Muscle layer of duodenum (tissue), 2 donors: ENCODE measurements around the gene RPH3AL.

Source experiments
- H3K27ac ChIP-seq: one replicate; pipeline ENCODE4 v1.7.0; 2013; ENCODE audit warnings: mild to moderate bottlenecking, low read length
- H3K27me3 ChIP-seq: one replicate; pipeline ENCODE4 v1.7.0; 2013; ENCODE audit warnings: low read depth, mild to moderate bottlenecking, control low read depth, low read length
- H3K36me3 ChIP-seq, 2 donors: one replicate each; pipeline ENCODE4 v1.7.0; 2013; ENCODE audit warnings: low read length in 2 of 2, control low read depth in 1 of 2, mild to moderate bottlenecking in 1 of 2; ENCODE audit not compliant: insufficient read depth in 2 of 2, control insufficient read depth in 1 of 2
- H3K4me1 ChIP-seq, 2 donors: one replicate each; pipeline ENCODE4 v1.7.0; 2013; ENCODE audit warnings: low read length in 2 of 2, mild to moderate bottlenecking in 2 of 2, control low read depth in 1 of 2, moderate library complexity in 1 of 2; ENCODE audit not compliant: insufficient read depth in 2 of 2, control insufficient read depth in 1 of 2
- H3K4me3 ChIP-seq, 2 donors: one replicate each; pipeline ENCODE4 v1.7.0; 2013; ENCODE audit warnings: low read length in 2 of 2, low read depth in 1 of 2, mild to moderate bottlenecking in 1 of 2
- H3K9me3 ChIP-seq, 2 donors: one replicate each; pipeline ENCODE4 v1.7.0; 2013; ENCODE audit warnings: low read length in 2 of 2, control low read depth in 1 of 2, mild to moderate bottlenecking in 1 of 2; ENCODE audit not compliant: control insufficient read depth in 1 of 2
- donor health status: healthy.

RPH3AL gene

DNA sequence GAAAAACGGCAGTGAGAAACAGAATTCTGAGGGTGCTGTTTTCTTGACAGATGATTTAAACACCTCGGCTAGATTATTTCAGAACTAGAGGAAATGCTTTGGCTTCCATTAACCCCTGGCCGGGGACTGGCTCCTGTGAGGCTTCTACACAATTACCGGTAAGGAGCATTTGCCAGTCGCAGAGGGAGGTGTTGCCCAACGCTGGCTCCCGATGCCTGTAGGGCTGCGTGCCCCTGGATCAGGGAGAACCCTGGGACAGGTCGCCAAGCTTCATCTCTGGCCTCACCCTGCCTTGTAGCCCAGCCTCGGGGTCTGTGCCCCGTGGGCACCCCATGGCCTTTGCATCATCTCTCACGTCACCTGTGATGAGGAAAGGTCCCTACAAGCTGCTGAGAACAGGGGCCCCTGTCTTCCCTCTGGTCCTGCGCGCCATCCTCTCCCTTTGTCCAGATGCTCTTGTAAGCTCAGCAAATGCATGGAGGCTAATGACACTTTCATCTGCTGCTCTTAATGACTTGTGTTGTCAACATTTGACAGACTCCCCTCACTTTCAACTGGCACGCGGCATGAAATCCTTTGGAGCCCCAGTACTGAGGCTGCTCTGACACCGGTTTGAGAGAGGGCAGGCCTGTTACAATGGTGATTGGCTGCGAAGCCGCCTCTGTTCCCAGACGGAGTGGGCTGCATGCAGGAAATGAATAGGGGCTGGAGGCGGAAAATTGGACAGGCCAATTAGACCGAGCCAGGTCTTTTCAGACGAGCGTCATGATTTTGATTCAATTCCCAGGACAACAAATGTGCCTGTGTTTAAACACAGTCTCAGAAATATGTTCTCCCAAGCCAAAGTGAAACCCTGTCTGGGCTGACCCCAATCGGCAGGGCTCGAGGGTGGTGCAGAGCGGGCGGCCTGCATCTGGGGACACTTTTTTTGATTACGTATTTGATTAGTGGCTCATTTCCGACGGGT, 85.6 kb downstream of the RPH3AL start:
- peak overlapping the region; percentile 27 for H3K27ac ChIP-seq
- H3K4me3 ChIP-seq, result no peak overlapping the region
- no peaks in the 10 kb centered on the region for H3K9me3 ChIP-seq
- peaks cover 0 to 3% of the 10 kb centered on the region in 2 donors for H3K36me3 ChIP-seq
- H3K27me3 ChIP-seq, result no peaks in the 10 kb centered on the region
- peaks cover 0 to 8% of the 10 kb centered on the region in 2 donors for H3K4me1 ChIP-seq

DNA sequence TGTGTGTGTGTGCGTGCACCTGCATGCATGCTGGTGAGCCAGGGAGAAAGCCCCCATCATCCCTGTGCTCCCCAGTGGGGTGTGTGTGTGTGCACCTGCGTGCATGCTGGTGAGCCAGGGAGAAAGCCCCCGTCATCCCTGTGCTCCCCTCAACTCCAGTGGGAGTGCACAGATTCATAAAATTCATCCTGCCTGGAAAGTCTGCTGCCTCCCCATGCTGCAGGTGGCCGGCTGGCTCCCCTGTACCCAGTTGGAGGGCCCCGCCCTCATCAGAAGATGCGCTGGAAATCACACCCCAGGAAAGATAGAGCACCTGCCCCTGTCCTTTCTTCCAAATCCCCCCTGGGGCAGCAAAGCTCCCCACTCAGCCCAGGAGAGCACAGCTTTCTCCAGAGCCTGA, 86.4 kb downstream of the RPH3AL start:
- Histone ChIP-seq H3K4me1 (peaks cover 0 to 8% of the 10 kb centered on the region in 2 donors), H3K36me3 (peaks cover 0 to 3% of the 10 kb centered on the region in 2 donors), H3K9me3 (no peaks in the 10 kb centered on the region), H3K27ac (peak overlapping the region; percentile 27), H3K27me3 (no peaks in the 10 kb centered on the region), H3K4me3 (no peak overlapping the region)

DNA sequence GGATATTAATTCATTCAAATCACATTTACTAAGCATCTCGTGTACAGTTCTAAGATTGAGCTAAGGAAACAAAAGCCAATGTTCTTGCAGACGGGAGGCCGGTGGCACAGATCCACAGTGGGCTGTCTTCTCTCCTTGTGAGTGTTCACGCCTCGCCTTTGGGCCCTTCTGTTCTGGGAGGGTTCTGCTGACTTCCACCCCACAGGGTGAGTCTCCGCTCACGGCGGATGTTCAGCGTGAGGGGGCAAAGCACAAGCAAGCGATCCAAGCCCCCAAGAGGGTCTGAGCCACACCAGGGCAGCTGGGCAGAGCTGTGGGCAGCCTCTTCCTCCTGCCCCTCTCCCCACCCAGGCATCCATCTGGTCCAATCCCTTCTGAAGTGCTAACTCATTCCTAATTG, 86.9 kb downstream of the RPH3AL start:
- Histone ChIP-seq H3K9me3 (no peaks in the 10 kb centered on the region), H3K4me1 (peaks cover 0 to 8% of the 10 kb centered on the region in 2 donors), H3K27ac (no peak overlapping the region), H3K4me3 (no peak overlapping the region), H3K27me3 (no peaks in the 10 kb centered on the region), H3K36me3 (peaks cover 0 to 3% of the 10 kb centered on the region in 2 donors)

DNA sequence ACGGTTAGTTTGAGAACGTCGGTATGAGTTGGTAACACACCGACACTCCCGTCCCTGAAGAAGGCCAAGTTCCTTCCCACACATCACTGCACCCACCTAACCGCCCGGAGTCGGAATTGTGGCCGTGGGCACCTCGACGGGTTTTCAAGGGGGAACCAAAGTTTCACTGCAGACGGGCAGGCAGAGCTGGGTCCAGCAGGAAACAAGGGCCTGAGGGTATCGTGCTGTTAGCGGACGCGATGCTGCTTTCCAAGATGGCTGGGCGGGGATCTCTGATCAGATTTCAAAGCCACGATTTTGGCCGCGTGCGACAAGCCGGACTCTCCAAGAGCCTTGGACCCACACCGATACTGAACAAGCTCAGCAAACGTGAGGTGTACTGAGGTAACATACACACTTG, 88.8 kb downstream of the RPH3AL start:
- H3K4me1 ChIP-seq, result peaks cover 0 to 8% of the 10 kb centered on the region in 2 donors

DNA sequence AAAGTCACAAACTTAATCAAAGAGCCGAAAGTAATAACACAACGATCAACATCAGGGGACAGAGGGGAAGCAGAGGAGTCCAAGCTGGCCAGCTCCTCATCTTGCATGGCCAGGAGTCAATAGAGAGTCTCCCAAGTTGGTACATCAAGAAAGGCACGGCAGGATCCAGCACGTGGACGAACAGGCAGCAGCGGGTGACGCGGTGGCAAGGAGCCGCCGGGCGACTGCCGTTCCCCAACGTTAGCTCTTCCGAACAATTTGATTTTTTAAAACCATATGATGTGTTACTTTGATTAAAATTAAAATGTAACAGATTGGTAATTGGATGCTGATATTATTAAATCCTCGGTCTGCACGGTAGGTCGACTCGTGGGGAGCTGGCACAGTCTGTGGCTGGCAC, 89.3 kb downstream of the RPH3AL start:
- Histone ChIP-seq H3K27me3 (no peaks in the 10 kb centered on the region), H3K36me3 (peaks cover 0 to 3% of the 10 kb centered on the region in 2 donors), H3K9me3 (no peaks in the 10 kb centered on the region), H3K4me1 (peaks cover 0 to 8% of the 10 kb centered on the region in 2 donors), H3K4me3 (no peak overlapping the region), H3K27ac (no peak overlapping the region)

More for the DNA sequence above, 88.8 kb downstream of the RPH3AL start:
- Histone ChIP-seq H3K27ac (no peak overlapping the region), H3K9me3 (no peaks in the 10 kb centered on the region), H3K36me3 (peaks cover 0 to 3% of the 10 kb centered on the region in 2 donors), H3K4me3 (no peak overlapping the region), H3K27me3 (no peaks in the 10 kb centered on the region)

DNA sequence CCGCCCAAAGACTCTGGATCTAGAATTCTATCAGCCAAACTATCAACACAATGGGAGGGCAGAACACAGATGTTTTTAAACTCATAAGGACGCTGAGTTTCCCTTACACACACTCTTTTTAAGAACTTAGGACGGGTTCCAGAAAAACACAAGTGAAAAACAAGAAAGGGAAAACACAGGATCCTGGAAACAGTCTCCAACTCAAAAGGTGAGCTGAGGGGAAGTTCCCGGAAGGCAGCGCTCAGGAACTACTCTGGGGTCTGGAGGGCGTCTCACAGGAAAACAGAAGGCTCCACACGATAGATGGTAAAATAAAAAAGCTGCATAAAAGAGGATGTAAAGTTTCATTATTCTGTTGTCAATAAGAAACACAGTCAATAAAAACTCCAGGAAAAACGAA, 91.0 kb downstream of the RPH3AL start:
- H3K27me3 ChIP-seq, result no peaks in the 10 kb centered on the region
- peaks cover 0 to 3% of the 10 kb centered on the region in 2 donors for H3K36me3 ChIP-seq
- H3K4me3 ChIP-seq, result no peak overlapping the region
- H3K9me3 ChIP-seq, result no peaks in the 10 kb centered on the region
- peaks cover 0 to 8% of the 10 kb centered on the region in 2 donors for H3K4me1 ChIP-seq
- H3K27ac ChIP-seq, result no peak overlapping the region

DNA sequence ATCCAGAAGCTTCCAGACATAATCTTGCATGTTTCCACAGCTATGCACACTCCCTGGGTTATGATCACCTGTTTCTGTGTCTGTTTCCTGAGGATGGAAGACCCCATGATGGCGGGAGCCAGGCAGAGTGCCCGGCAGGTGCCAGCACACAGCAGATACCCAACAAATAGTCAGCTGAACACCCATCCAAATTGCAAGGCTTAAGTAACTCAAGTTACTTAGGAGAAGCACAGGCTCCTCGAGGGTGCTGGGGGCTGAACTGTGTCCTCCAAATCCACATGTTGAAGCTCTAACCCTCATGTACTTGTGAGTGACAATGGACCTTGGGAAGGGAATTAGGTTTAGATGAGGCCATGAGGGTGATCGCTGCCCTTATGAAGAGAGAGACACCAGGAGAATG, 91.7 kb downstream of the RPH3AL start:
- no peaks in the 10 kb centered on the region for H3K9me3 ChIP-seq
- no peaks in the 10 kb centered on the region for H3K27me3 ChIP-seq
- peaks cover 0 to 3% of the 10 kb centered on the region in 2 donors for H3K36me3 ChIP-seq
- peaks cover 0 to 2% of the 10 kb centered on the region in 2 donors for H3K4me1 ChIP-seq
- no peak overlapping the region for H3K4me3 ChIP-seq
- H3K27ac ChIP-seq, result no peak overlapping the region

DNA sequence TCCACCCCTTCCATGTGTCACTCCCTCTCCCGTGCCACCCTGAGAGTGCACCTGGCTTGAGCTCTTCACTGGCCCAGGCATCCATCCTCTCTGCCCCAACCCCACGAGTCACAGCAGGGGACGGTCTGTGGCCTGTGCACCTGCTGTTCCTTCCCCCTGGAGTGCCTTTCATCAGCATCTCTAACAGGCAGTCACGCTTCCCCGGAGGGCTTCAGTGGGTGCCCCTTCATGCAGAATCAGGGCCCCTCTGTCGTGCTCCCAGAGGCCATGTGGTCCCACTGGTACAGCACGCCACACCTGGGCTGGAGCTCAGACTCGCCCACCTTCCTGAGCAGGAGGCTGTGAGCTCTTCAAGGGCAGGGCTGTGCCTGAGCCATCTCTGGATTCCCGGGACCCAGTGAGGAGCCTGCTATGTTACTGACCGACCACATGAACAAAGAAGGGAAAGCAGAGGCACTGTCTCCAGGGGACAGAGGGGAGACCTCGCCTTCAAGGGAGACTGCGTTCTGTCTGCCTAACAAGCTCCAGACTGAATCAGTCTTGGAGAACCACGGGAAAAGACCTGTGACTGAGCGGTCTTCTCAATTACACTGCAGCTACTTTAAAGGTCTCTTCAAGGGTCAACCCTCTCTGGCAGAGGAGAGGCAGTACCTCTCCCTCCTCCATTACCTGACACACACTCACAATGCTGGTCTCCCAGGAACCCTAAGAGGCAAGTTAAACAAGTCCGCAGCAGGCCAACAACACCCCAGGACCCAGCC, 92.4 kb downstream of the RPH3AL start:
- Histone ChIP-seq H3K9me3 (no peaks in the 10 kb centered on the region), H3K27ac (no peak overlapping the region), H3K36me3 (peaks cover 0 to 3% of the 10 kb centered on the region in 2 donors), H3K27me3 (no peaks in the 10 kb centered on the region), H3K4me1 (no peaks in the 10 kb centered on the region), H3K4me3 (no peak overlapping the region)

DNA sequence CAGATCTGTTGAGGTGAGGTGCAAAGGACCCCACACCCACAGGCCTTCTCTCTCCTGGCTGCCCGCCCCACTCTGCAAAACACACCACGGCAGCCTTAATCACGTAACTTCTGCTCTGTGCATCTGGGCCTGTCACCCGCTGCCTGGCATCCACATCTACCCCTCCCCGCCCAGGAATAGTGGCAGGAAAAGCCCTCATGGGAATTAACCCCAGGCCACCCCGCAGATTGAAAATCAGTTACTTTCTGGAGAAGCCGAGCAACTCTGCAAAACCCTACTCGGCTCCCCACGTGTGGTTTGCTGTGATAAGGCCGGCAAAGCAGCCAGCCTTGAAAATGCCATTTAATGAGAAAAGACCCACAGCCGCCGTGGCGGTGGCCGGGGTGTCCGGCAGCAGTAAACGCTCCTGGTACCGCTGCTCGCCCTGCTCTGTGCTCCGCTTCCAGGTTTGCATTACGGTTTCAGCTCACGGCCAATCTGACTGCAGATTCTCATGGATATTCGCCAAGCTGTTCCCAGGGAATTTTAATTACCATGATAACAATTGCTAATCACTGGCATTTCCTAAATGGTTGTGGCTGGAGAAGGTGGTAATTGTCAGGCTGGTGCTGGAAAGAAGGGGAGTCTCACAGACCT, 93.1 kb downstream of the RPH3AL start:
- Histone ChIP-seq H3K9me3 (no peaks in the 10 kb centered on the region), H3K4me3 (no peak overlapping the region), H3K4me1 (no peaks in the 10 kb centered on the region), H3K27ac (no peak overlapping the region), H3K27me3 (no peaks in the 10 kb centered on the region), H3K36me3 (peaks cover 0 to 3% of the 10 kb centered on the region in 2 donors)

DNA sequence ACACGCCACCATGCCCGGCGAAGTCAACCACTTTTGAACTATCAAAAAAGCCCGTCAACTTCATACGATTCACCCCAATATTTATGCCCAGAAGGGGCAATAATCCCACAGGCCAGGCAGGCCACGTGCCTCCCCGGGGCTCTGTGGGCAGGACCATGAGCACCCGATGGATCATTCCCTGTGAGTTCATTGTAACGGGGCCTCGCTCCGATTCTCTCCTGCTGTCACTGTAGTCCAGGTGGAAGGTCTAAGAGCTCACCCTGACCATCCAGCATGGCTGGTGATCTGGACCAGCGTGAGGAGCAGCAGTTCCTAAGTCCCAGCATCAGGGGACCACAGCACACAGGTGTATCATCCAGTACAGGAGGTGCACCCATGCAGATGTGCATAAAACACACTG, 93.7 kb downstream of the RPH3AL start:
- no peaks in the 10 kb centered on the region for H3K27me3 ChIP-seq
- no peaks in the 10 kb centered on the region for H3K4me1 ChIP-seq
- H3K9me3 ChIP-seq, result no peaks in the 10 kb centered on the region
- peaks cover 0 to 2% of the 10 kb centered on the region in 2 donors for H3K36me3 ChIP-seq
- no peak overlapping the region for H3K4me3 ChIP-seq
- no peak overlapping the region for H3K27ac ChIP-seq
